ENCODE data around the gene ALDH1B1. TPM values are rescaled to one million over a fixed set of nuclear protein-coding genes. Genes with fewer than 3 reads are reported as not detected.

ALDH1B1 gene
- total RNA-seq, 1 donor from 2014 or later, result 47.5 TPM

- no peak for TF ChIP-seq CTCF (conservative IDR thresholded peaks at IDR 0.05; ENCODE audit: low read depth, low read length)
- H3K4me3 ChIP-seq (ENCODE audit: low read depth, low read length), result no peak overlapping the region
- no peak for DNase-seq (ENCODE audit: low read depth)
These were observed 29.2 kb downstream of the ALDH1B1 start for GRCh38 chr9:38421498-38422211.

- no peak for DNase-seq (ENCODE audit: low read depth)
- TF ChIP-seq CTCF (conservative IDR thresholded peaks at IDR 0.05; ENCODE audit: low read depth, low read length), result no peak
- no peak overlapping the region for H3K4me3 ChIP-seq (ENCODE audit: low read depth, low read length)
These were observed 30.2 kb downstream of the ALDH1B1 start for GRCh38 chr9:38422555-38423260.

- H3K4me3 ChIP-seq (ENCODE audit: low read depth, low read length), result no peak overlapping the region
- no peak for DNase-seq (ENCODE audit: low read depth)
- no peak for TF ChIP-seq CTCF (conservative IDR thresholded peaks at IDR 0.05; ENCODE audit: low read depth, low read length)
These were observed 30.9 kb downstream of the ALDH1B1 start for GRCh38 chr9:38423273-38423972.

- TF ChIP-seq CTCF (conservative IDR thresholded peaks at IDR 0.05; ENCODE audit: low read depth, low read length), result no peak
- H3K4me3 ChIP-seq (ENCODE audit: low read depth, low read length), result peak within 1 kb of the TSS; percentile 28
- no peak for DNase-seq (ENCODE audit: low read depth)
These were observed 31.7 kb downstream of the ALDH1B1 start, which contains the start of gene IGFBPL1 for GRCh38 chr9:38423973-38424843. TSS of gene IGFBPL1 (minus strand) at chr9:38424454. CDS start at chr9:38424424, 30 bp downstream.

- TF ChIP-seq CTCF (conservative IDR thresholded peaks at IDR 0.05; ENCODE audit: low read depth, low read length), result no peak
- no peak overlapping the region for H3K4me3 ChIP-seq (ENCODE audit: low read depth, low read length)
- no peak for DNase-seq (ENCODE audit: low read depth)
These were observed 32.4 kb downstream of the ALDH1B1 start for GRCh38 chr9:38424918-38425317.

GRCh38 chr9:38428062-38428461, 35.6 kb downstream of the ALDH1B1 start:
- no peak overlapping the region for H3K4me3 ChIP-seq (ENCODE audit: low read depth, low read length)
- TF ChIP-seq CTCF (conservative IDR thresholded peaks at IDR 0.05; ENCODE audit: low read depth, low read length), result no peak
- DNase-seq (ENCODE audit: low read depth), result no peak

All from epithelial cell of proximal tubule (primary cell).